GM12878 (cell line): Measurements from ENCODE around the gene ZNF836. TPM values are rescaled to one million over a fixed set of nuclear protein-coding genes. Genes with fewer than 3 reads are reported as not detected.

Experiments
- ATAC-seq: fragments of 200-7000 bp; cut with Tn5 transposase; 3 replicates; pipeline ENCODE4 v1.9.1; 2020; ENCODE audit warnings: mild to moderate bottlenecking, moderate library complexity
- BruUV-seq: library from RNA; stranded (reverse); fragments of 400-500 nt; replicated peaks from 2 replicates; lab custom pipeline; 2021; lab: Mats Ljungman, UMichigan
- CTCF ChIA-PET: fragments of 300-600 bp; sonication (Branson Sonifier 250); formaldehyde crosslinking; extraction: SDS; loops from one replicate; lab custom pipeline; 2021; ENCODE audit warnings: inconsistent platforms; lab: Yijun Ruan, JAX
- POLR2A ChIA-PET: fragments of 350-600 bp; formaldehyde crosslinking; extraction: SDS; loops from one replicate; lab custom pipeline; 2021; ENCODE audit warnings: inconsistent platforms; lab: Charles Lee
- RAD21 ChIA-PET: fragments of 300-600 bp; sonication (Branson Sonifier 250); formaldehyde crosslinking; loops from one replicate; lab custom pipeline; 2023; ENCODE audit warnings: antibody characterized with exemption; ENCODE audit not compliant: unreplicated experiment; lab: Charles Lee
- SMC1A ChIA-PET: fragments of 300-600 bp; sonication (Branson Sonifier 250); formaldehyde crosslinking; loops from one replicate; lab custom pipeline; 2023; ENCODE audit not compliant: unreplicated experiment, uncharacterized antibody; lab: Charles Lee
- DNase-seq: peaks from one replicate; pipeline ENCODE4 v3.0.0-alpha.2; 2011; ENCODE audit warnings: low read depth, low spot score
- FAIRE-seq: peaks from 3 replicates; lab custom pipeline; 2011; peaks lifted over from hg19 to GRCh38; lab: Jason Lieb, UNC
- H2AFZ ChIP-seq: 2 replicates; pipeline ENCODE4 v1.6.0; 2011; ENCODE audit warnings: low read depth, low read length, control low read depth; ENCODE audit not compliant: control insufficient read depth
- H3K27ac ChIP-seq: 2 replicates; pipeline ENCODE4 v1.5.1; 2011; ENCODE audit warnings: control low read depth; ENCODE audit not compliant: control insufficient read depth, insufficient read depth
- H3K27me3 ChIP-seq, 2 experiments: replicated peaks in 1 of 2; 2 replicates each; pipeline versions ENCODE4 v1.6.0 to v1.6.1; 2011; ENCODE audit warnings: low read length in 1 of 2; ENCODE audit not compliant: control insufficient read depth in 2 of 2, insufficient read depth in 2 of 2
- H3K36me3 ChIP-seq, 2 experiments: 2 replicates each; pipeline ENCODE4 v1.5.1; 2011; ENCODE audit warnings: low read length in 1 of 2; ENCODE audit not compliant: control insufficient read depth in 2 of 2, insufficient read depth in 2 of 2
- H3K4me1 ChIP-seq: 2 replicates; pipeline ENCODE4 v1.6.1; 2011; ENCODE audit warnings: mild to moderate bottlenecking, low read length, moderate library complexity, mixed read lengths; ENCODE audit not compliant: control insufficient read depth, insufficient read depth
- H3K4me2 ChIP-seq: 2 replicates; pipeline ENCODE4 v1.6.0; 2011; ENCODE audit warnings: control low read depth; ENCODE audit not compliant: control insufficient read depth, insufficient read depth
- H3K4me3 ChIP-seq: fragments of 200-600 bp; sonication (generic); 2 replicates; pipeline ENCODE4 v1.5.1; 2016
- H3K79me2 ChIP-seq: 2 replicates; pipeline ENCODE4 v1.6.0; 2011; ENCODE audit warnings: low read length; ENCODE audit not compliant: control insufficient read depth, insufficient read depth
- H3K9ac ChIP-seq: 2 replicates; pipeline ENCODE4 v1.8.0; 2011; ENCODE audit warnings: low read length, control low read depth, mixed read lengths; ENCODE audit not compliant: control insufficient read depth, insufficient read depth
- H3K9me3 ChIP-seq: replicated peaks from 3 replicates; pipeline ENCODE4 v1.5.1; 2011; ENCODE audit warnings: mild to moderate bottlenecking, low read length; ENCODE audit not compliant: control insufficient read depth, insufficient read depth
- H4K20me1 ChIP-seq: 2 replicates; pipeline ENCODE4 v1.6.0; 2011; ENCODE audit not compliant: control insufficient read depth, insufficient read depth
- ASH2L ChIP-seq: fragments of 300-600, 200-600 bp; sonication (generic); IDR thresholded peaks from 2 replicates; pipeline ENCODE4 v1.6.1; 2017; ENCODE audit warnings: low read depth, mild to moderate bottlenecking, borderline replicate concordance
- ATF7 ChIP-seq: fragments of 450-650 bp; IDR thresholded peaks from 2 replicates; pipeline ENCODE4 v1.6.1; 2016; ENCODE audit warnings: low read depth, mild to moderate bottlenecking
- CBFB ChIP-seq: IDR thresholded peaks from 2 replicates; pipeline ENCODE4 v1.6.1; 2016; ENCODE audit warnings: antibody characterized with exemption, low read depth
- CBX3 ChIP-seq: fragments of 200-600 bp; sonication (generic); IDR thresholded peaks from 2 replicates; pipeline ENCODE4 v1.6.1; 2016; ENCODE audit warnings: low read depth, borderline replicate concordance
- KAT2A ChIP-seq: conservative IDR thresholded peaks from 2 replicates; pipeline ENCODE4 v1.6.1; 2011; ENCODE audit warnings: low read depth, low read length; ENCODE audit not compliant: control insufficient read depth
- LARP7 ChIP-seq: fragments of 450-650 bp; IDR thresholded peaks from 2 replicates; pipeline ENCODE4 v1.6.1; 2017; ENCODE audit warnings: mild to moderate bottlenecking
- NFIC ChIP-seq: IDR thresholded peaks from 2 replicates; pipeline ENCODE4 v1.6.1; 2012; ENCODE audit warnings: low read depth, mild to moderate bottlenecking, inconsistent platforms, low read length, moderate library complexity
- WRNIP1 ChIP-seq: IDR thresholded peaks from 2 replicates; pipeline ENCODE4 v1.6.1; 2011; ENCODE audit warnings: low read depth, low read length, improper control_type of control experiment, borderline replicate concordance
- ZBTB33 ChIP-seq: fragments of 450-650 bp; IDR thresholded peaks from 2 replicates; pipeline ENCODE4 v1.6.1; 2017; ENCODE audit warnings: mild to moderate bottlenecking
- ZNF207 ChIP-seq: fragments of 450-650 bp; IDR thresholded peaks from 2 replicates; pipeline ENCODE4 v1.6.1; 2014; ENCODE audit warnings: antibody characterized with exemption, mild to moderate bottlenecking, borderline replicate concordance
- ZNF384 ChIP-seq: IDR thresholded peaks from 2 replicates; pipeline ENCODE4 v1.6.1; 2012; ENCODE audit warnings: low read depth, mild to moderate bottlenecking, low read length, improper control_type of control experiment, borderline replicate concordance
- WGBS: methylation state at CpG from one replicate; pipeline ENCODE4 v1.1.6; 2016; ENCODE audit warnings: low lambda C conversion rate; ENCODE audit not compliant: insufficient replicate concordance, insufficient coverage; ENCODE audit errors: missing lambda C conversion rate; 5-methylcytosine and 5-hydroxymethylcytosine counted together
- in situ Hi-C: fragments of 300-500 bp; cut with MboI; formaldehyde crosslinking; loops from 9 replicates; pipeline ENCODE4 v1.14.3; 2018; ENCODE audit warnings: mixed read lengths
- intact Hi-C: fragments of 100-400 bp; cut with micrococcal nuclease; formaldehyde crosslinking; loops from one replicate; pipeline ENCODE4 v1.14.2; 2022; ENCODE audit not compliant: unreplicated experiment
- polyA plus RNA-seq, 11 experiments: library from polyadenylated mRNA; depleted of rRNA in 4 of 11; unstranded in 6 of 11; stranded (reverse) in 5 of 11; fragments of >200 nt; fragmentation: Nextera tagmentation in 4 of 11; fragmentation: Illumina TruSeq in 1 of 11; extraction: Ambion mirVana in 4 of 11; extraction: Trizol in 1 of 11; gene quantifications; 1 replicate in 1 of 11; 2 replicates in 10 of 11; pipeline versions ENCODE4 v1.2.1 to v1.2.3, GENCODE V29; 2011 to 2016; ENCODE audit warnings: inconsistent platforms in 2 of 11, missing spikeins in 2 of 11, low read depth in 1 of 11
- total RNA-seq, 4 experiments: library from RNA; depleted of rRNA in 3 of 4; stranded (reverse); fragments of >200 nt in 3 of 4; fragmentation: Illumina TruSeq in 1 of 4; extraction: Trizol in 1 of 4; gene quantifications; 2 replicates each; pipeline versions ENCODE4 v1.2.1 to v1.2.3, GENCODE V29; 2013 to 2021
- TF ChIP-seq, protein P1 (sequence below): fragments of 450-650 bp; IDR thresholded peaks from 2 replicates; pipeline ENCODE4 v1.6.1; 2016; ENCODE audit warnings: mild to moderate bottlenecking
- TF ChIP-seq, protein P2 (sequence below), 3 experiments: IDR thresholded peaks in 2 of 3; conservative IDR thresholded peaks in 1 of 3; 2 replicates each; pipeline ENCODE4 v1.5.1; 2011; ENCODE audit warnings: low read depth in 3 of 3, low read length in 3 of 3, mild to moderate bottlenecking in 3 of 3, control low read depth in 2 of 3, moderate library complexity in 2 of 3, inconsistent platforms in 1 of 3, mixed read lengths in 1 of 3; ENCODE audit not compliant: control insufficient read depth in 2 of 3, insufficient read depth in 1 of 3; ENCODE audit errors: extremely low read depth in 1 of 3
- TF ChIP-seq, protein P3 (sequence below): IDR thresholded peaks from 2 replicates; pipeline ENCODE4 v1.6.1; 2012; ENCODE audit warnings: mild to moderate bottlenecking, low read depth, low read length

The ZNF836 gene
- total and polyA plus RNA-seq, 10 of the 15 experiments (the other 5 are each of a cell fraction or from before 2014, with no cell fraction given), result 4.5 to 9.2 (median 6.2) TPM

DNA sequence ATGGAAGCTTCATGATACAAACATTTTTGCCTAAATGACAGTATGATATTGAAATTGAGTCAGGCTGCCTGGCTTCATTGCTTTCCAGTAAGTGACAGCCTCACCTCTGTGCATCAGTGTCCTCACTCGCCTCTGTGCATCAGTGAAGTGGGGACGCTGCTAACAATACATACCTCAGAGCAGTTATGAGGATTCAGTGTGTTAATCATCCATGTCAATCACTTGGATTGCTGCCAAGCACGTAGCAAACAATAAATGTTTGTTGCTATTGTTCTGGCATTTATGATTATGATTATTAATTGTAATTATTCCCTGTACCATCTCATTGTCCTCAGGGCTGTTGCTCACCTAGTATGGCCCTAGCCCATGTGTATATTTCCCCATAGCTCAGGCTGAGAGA lies 27.3 kb upstream of the ZNF836 start:
- Histone ChIP-seq H3K4me1 (no peaks in the 10 kb centered on the region), H3K4me3 (no peak overlapping the region), H3K9me3 (no peaks in the 10 kb centered on the region), H3K27me3 (no peaks in the 10 kb centered on the region), H3K9ac (no peak overlapping the region), H4K20me1 (peaks cover 15% of the 10 kb centered on the region), H3K36me3 (peaks cover 21 to 49% of the 10 kb centered on the region in 2 experiments), H2AFZ (no peak overlapping the region), H3K27ac (no peak overlapping the region), H3K4me2 (no peak overlapping the region), H3K79me2 (peaks cover 53% of the 10 kb centered on the region)
- intact Hi-C loops, result no loop called here
- ChIA-PET RAD21 (no interaction called here), CTCF (no interaction called here), SMC1A (interaction anchor here (1.3 kb wide), 1 partner anchor 10 kb away, joined by 3 read pairs; no protein-coding TSS in a partner anchor), POLR2A (no interaction called here)
- no peak for DNase-seq
- TF ChIP-seq ZNF384 (no peak), NFIC (no peak), ZBTB33 (no peak), CBFB (no peak), ASH2L (no peak), LARP7 (no peak), ZNF207 (no peak), CBX3 (no peak), KAT2A (no peak), WRNIP1 (no peak), ATF7 (no peak)
- TF ChIP-seq, protein P1, sequence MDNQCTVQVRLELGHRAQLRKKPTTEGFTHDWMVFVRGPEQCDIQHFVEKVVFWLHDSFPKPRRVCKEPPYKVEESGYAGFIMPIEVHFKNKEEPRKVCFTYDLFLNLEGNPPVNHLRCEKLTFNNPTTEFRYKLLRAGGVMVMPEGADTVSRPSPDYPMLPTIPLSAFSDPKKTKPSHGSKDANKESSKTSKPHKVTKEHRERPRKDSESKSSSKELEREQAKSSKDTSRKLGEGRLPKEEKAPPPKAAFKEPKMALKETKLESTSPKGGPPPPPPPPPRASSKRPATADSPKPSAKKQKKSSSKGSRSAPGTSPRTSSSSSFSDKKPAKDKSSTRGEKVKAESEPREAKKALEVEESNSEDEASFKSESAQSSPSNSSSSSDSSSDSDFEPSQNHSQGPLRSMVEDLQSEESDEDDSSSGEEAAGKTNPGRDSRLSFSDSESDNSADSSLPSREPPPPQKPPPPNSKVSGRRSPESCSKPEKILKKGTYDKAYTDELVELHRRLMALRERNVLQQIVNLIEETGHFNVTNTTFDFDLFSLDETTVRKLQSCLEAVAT, result no peak
- TF ChIP-seq, protein P2, sequence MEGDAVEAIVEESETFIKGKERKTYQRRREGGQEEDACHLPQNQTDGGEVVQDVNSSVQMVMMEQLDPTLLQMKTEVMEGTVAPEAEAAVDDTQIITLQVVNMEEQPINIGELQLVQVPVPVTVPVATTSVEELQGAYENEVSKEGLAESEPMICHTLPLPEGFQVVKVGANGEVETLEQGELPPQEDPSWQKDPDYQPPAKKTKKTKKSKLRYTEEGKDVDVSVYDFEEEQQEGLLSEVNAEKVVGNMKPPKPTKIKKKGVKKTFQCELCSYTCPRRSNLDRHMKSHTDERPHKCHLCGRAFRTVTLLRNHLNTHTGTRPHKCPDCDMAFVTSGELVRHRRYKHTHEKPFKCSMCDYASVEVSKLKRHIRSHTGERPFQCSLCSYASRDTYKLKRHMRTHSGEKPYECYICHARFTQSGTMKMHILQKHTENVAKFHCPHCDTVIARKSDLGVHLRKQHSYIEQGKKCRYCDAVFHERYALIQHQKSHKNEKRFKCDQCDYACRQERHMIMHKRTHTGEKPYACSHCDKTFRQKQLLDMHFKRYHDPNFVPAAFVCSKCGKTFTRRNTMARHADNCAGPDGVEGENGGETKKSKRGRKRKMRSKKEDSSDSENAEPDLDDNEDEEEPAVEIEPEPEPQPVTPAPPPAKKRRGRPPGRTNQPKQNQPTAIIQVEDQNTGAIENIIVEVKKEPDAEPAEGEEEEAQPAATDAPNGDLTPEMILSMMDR (IDR thresholded peaks at IDR 0.05 in 2 of 3, conservative IDR thresholded peaks at IDR 0.05 in 1 of 3; ENCODE audit: control insufficient read depth in 2 of 3, extremely low read depth in 1 of 3, insufficient read depth in 1 of 3, low read depth in 3 of 3, low read length in 3 of 3), result no peak
- TF ChIP-seq, protein P3, sequence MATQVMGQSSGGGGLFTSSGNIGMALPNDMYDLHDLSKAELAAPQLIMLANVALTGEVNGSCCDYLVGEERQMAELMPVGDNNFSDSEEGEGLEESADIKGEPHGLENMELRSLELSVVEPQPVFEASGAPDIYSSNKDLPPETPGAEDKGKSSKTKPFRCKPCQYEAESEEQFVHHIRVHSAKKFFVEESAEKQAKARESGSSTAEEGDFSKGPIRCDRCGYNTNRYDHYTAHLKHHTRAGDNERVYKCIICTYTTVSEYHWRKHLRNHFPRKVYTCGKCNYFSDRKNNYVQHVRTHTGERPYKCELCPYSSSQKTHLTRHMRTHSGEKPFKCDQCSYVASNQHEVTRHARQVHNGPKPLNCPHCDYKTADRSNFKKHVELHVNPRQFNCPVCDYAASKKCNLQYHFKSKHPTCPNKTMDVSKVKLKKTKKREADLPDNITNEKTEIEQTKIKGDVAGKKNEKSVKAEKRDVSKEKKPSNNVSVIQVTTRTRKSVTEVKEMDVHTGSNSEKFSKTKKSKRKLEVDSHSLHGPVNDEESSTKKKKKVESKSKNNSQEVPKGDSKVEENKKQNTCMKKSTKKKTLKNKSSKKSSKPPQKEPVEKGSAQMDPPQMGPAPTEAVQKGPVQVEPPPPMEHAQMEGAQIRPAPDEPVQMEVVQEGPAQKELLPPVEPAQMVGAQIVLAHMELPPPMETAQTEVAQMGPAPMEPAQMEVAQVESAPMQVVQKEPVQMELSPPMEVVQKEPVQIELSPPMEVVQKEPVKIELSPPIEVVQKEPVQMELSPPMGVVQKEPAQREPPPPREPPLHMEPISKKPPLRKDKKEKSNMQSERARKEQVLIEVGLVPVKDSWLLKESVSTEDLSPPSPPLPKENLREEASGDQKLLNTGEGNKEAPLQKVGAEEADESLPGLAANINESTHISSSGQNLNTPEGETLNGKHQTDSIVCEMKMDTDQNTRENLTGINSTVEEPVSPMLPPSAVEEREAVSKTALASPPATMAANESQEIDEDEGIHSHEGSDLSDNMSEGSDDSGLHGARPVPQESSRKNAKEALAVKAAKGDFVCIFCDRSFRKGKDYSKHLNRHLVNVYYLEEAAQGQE, result no peak
- ATAC-seq, result no peak
- in situ Hi-C loops, result no loop called here
- BruUV-seq, result no TSS peak
- FAIRE-seq, result no peak
- WGBS, result 81% methylated on average over 3 of the region's 3 CpGs
